COLO829 (cell line): ENCODE measurements around the gene CUX1.
"Not testable (repeated sequence)": the region's sequence is repeated elsewhere in the genome, so short reads cannot be mapped to it uniquely, and the experiment has no call there.

Experiments used
- DNase-seq: peaks from one replicate; pipeline ENCODE4 v3.0.0; 2012; ENCODE audit warnings: low spot score

The CUX1 gene

GRCh38 chr7:101826081-101826835 lies 8.8 kb downstream of the CUX1 start:
- DNase-seq: no peak

- DNase-seq: no peak
These were observed 11.0 kb downstream of the CUX1 start for GRCh38 chr7:101828301-101829020.

GRCh38 chr7:101829374-101829773 lies 11.9 kb downstream of the CUX1 start:
- DNase-seq: no peak

GRCh38 chr7:101829821-101830220 lies 12.4 kb downstream of the CUX1 start:
- no peak for DNase-seq

- DNase-seq: not testable (repeated sequence)
These were observed 14.0 kb downstream of the CUX1 start for GRCh38 chr7:101831396-101831795.

- no peak for DNase-seq
These were observed 14.8 kb downstream of the CUX1 start for GRCh38 chr7:101832205-101832631.

- no peak for DNase-seq
These were observed 15.4 kb downstream of the CUX1 start for GRCh38 chr7:101832685-101833375.

GRCh38 chr7:101833799-101834198 lies 16.4 kb downstream of the CUX1 start:
- DNase-seq: no peak

- DNase-seq: no peak
These were observed 17.7 kb downstream of the CUX1 start for GRCh38 chr7:101835136-101835535.

GRCh38 chr7:101837433-101837832 lies 20.0 kb downstream of the CUX1 start:
- not testable (repeated sequence) for DNase-seq

GRCh38 chr7:101838837-101839483 lies 21.5 kb downstream of the CUX1 start:
- DNase-seq: no peak

- DNase-seq: no peak
These were observed 23.9 kb downstream of the CUX1 start for GRCh38 chr7:101841328-101841727.

- no peak for DNase-seq
These were observed 26.2 kb downstream of the CUX1 start for GRCh38 chr7:101843293-101844271.

- no peak for DNase-seq
These were observed 28.5 kb downstream of the CUX1 start for GRCh38 chr7:101845974-101846373.

- no peak for DNase-seq
These were observed 29.5 kb downstream of the CUX1 start for GRCh38 chr7:101846800-101847538.

- no peak for DNase-seq
These were observed 31.0 kb downstream of the CUX1 start for GRCh38 chr7:101848208-101848951.

- not testable (repeated sequence) for DNase-seq
These were observed 31.9 kb downstream of the CUX1 start for GRCh38 chr7:101849314-101849713.

GRCh38 chr7:101852364-101852763 lies 34.9 kb downstream of the CUX1 start:
- DNase-seq: not testable (repeated sequence)

- no peak for DNase-seq
These were observed 36.3 kb downstream of the CUX1 start for GRCh38 chr7:101853684-101854083.
